AG10803 (cell line): ENCODE results near the gene DPP3.
A peak's percentile ranks its signal among the peaks of the same experiment; 100 is the strongest.

Experiments used
- DNase-seq: peaks from one replicate; pipeline ENCODE4 v3.0.0; 2010; ENCODE audit warnings: low read depth
- H3K4me3 ChIP-seq: 2 replicates; pipeline ENCODE4 v1.5.1; 2011; ENCODE audit warnings: mild to moderate bottlenecking, low read length, control low read depth
- CTCF ChIP-seq: conservative IDR thresholded peaks from 2 replicates; pipeline ENCODE4 v1.5.1; 2011; ENCODE audit warnings: mild to moderate bottlenecking, low read length, control low read depth, inconsistent platforms

The DPP3 gene

DNA sequence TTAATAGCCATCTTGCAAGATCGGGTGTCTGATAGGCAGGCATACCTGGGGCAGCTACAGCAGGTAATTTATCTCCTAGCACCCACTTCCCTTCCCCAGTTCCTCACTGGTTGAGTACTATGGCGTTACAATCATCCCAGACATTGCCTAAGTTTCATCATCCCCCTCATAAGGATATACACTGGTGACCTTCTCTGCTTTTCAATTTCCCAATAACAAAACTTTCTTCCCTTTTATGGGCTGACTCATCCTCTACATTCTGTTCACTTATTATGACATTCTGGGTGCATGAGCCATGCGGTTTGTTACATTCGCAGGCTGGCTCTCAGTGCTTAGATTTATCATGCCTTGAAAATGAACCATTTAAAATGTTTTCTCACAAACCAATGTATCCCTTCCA is 36.6 kb upstream of the DPP3 start:
- no peak for TF ChIP-seq CTCF
- H3K4me3 ChIP-seq, result no peak overlapping the region
- peak; percentile 90 for DNase-seq

GRCh38 chr11:66447012-66447411 is 33.2 kb upstream of the DPP3 start:
- no peak for TF ChIP-seq CTCF
- no peak for DNase-seq
- H3K4me3 ChIP-seq, result no peak overlapping the region

- no peak for TF ChIP-seq CTCF
- no peak overlapping the region for H3K4me3 ChIP-seq
- no peak for DNase-seq
Observed at GRCh38 chr11:66448523-66448922, 31.7 kb upstream of the DPP3 start.

- H3K4me3 ChIP-seq, result no peak overlapping the region
- TF ChIP-seq CTCF, result no peak
- DNase-seq, result no peak
Observed at GRCh38 chr11:66450560-66450959, 29.7 kb upstream of the DPP3 start.

DNA sequence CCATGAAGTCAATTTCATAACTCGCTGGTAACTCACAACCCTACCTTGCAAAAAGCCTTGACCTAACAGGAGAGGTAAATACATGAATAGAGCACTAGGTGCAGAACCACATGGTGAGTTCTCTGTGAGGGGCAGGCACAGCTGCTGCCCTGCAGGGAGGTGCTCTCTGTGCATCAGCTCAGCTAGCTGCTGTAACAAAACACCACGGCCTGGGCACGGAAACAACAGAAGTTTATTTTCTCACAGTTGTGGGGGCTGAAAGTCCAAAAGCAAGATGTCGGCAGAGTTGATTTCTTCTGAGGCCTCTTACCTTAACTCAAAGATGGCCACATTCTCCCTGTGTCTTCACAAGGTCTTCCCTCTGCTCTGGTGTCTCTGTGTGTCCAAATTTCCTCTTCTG is 28.6 kb upstream of the DPP3 start:
- TF ChIP-seq CTCF, result no peak
- H3K4me3 ChIP-seq, result no peak overlapping the region
- DNase-seq, result no peak

DNA sequence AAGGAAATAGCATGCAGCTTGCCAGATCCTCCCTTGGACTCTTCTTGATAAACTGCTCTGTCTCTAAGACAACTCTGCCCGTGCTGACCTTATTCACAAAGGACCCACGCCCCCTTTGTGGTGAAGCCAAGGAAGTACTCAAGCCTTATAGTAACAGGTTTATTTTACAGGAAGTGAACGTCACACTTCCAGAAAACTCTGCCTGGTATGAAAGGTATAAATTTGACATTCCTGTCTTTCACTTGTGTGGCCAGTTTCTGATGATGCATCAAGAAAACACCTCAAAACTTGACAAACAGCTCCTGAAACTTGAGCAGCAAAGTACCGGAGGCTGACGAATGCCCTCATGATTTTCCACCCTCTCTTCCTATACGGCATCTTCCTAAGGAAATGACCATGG is 26.0 kb upstream of the DPP3 start:
- TF ChIP-seq CTCF, result no peak

GRCh38 chr11:66454828-66455227 is 25.4 kb upstream of the DPP3 start:
- no peak for TF ChIP-seq CTCF
- no peak overlapping the region for H3K4me3 ChIP-seq
- DNase-seq, result no peak

More for the DNA sequence above, 26.0 kb upstream of the DPP3 start:
- H3K4me3 ChIP-seq, result no peak overlapping the region
- DNase-seq, result no peak
